ENCODE measurements around the gene VAMP8. TPM values are rescaled to one million over a fixed set of nuclear protein-coding genes. Genes with fewer than 3 reads are reported as not detected.

Gene VAMP8
- total and polyA plus RNA-seq, 9 donors, result 5.9 to 58.4 (median 24.7) TPM

DNA sequence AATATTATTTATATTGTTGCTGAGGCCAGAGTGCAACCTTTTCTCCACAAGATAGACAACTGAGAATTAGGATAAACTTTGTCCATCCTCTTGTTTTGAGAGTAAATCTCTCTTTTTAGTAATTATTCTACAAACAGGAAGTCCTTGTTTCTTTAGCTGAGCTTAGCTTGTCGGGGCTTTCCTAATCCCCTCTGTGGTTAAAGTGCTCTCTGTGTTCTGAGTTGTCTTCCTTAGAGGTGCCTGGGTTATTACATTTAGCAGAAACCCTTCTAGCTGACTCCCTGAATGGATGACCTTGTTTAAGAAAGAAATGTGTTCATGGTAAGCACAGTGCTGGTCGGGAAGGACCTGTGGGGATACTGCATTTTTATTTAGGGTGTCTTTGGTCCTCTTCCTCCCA, 51.3 kb downstream of the VAMP8 start:
- Histone ChIP-seq H3K4me3 (no peak overlapping the region), H3K27ac (no peak overlapping the region), H3K9me3 (no peaks in the 10 kb centered on the region), H3K36me3 (no peaks in the 10 kb centered on the region), H3K27me3 (no peaks in the 10 kb centered on the region), H3K4me1 (ENCODE audit: insufficient read depth) (no peaks in the 10 kb centered on the region)
- intact Hi-C loops (cut with DNase I), result no loop called here
- 64 to 80% (median 77%) methylated on average over 2 of the region's 2 CpGs for WGBS, 3 donors
- no peak for DNase-seq
- TF ChIP-seq, protein P1, sequence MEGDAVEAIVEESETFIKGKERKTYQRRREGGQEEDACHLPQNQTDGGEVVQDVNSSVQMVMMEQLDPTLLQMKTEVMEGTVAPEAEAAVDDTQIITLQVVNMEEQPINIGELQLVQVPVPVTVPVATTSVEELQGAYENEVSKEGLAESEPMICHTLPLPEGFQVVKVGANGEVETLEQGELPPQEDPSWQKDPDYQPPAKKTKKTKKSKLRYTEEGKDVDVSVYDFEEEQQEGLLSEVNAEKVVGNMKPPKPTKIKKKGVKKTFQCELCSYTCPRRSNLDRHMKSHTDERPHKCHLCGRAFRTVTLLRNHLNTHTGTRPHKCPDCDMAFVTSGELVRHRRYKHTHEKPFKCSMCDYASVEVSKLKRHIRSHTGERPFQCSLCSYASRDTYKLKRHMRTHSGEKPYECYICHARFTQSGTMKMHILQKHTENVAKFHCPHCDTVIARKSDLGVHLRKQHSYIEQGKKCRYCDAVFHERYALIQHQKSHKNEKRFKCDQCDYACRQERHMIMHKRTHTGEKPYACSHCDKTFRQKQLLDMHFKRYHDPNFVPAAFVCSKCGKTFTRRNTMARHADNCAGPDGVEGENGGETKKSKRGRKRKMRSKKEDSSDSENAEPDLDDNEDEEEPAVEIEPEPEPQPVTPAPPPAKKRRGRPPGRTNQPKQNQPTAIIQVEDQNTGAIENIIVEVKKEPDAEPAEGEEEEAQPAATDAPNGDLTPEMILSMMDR (IDR thresholded peaks at IDR 0.05), result no peak
- no peak for TF ChIP-seq POLR2A (IDR thresholded peaks at IDR 0.05)
- no peak for TF ChIP-seq EP300 (IDR thresholded peaks at IDR 0.05)

DNA sequence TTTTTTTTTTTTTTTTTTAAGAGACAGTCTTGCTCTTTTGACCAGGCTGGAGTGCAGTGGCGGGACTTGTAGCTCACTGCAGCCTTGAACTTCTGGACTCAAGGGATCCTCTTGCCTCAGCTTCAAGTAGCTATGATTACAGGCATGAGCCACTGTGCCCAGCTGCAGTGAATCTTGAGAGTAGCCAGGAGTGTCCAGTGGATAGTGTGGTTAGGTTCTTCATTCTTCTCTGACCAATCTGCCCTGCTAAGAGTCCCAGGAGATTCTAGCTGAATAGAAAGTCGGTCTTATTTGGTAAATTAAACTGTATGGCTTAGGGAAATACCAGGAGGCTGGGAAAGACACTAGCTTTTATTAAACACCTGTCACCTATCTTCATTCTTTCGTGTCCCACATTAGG, 53.9 kb downstream of the VAMP8 start:
- H3K36me3 ChIP-seq, result no peaks in the 10 kb centered on the region
- peaks cover 2% of the 10 kb centered on the region for H3K4me1 ChIP-seq (ENCODE audit: insufficient read depth)
- TF ChIP-seq EP300 (IDR thresholded peaks at IDR 0.05) (no peak), POLR2A (IDR thresholded peaks at IDR 0.05) (no peak)
- TF ChIP-seq, protein P1 (IDR thresholded peaks at IDR 0.05), result no peak
- H3K9me3 ChIP-seq, result no peaks in the 10 kb centered on the region
- intact Hi-C loops (cut with DNase I), result loop anchor here in 1 of 4 donors (10.0 kb wide), 1 partner anchor 443 kb away; no protein-coding TSS in a partner anchor
- WGBS, 3 donors, result 85 to 87% (median 87%) methylated on average over 3 of the region's 3 CpGs
- no peak overlapping the region for H3K27ac ChIP-seq
- no peak for DNase-seq
- no peak overlapping the region for H3K4me3 ChIP-seq
- no peaks in the 10 kb centered on the region for H3K27me3 ChIP-seq

Small RNAs within 50 kb of the gene (small RNA-seq; reads per million reads assigned to genes)
- gene RN7SL126P, result not detected

Other genes starting within 250 kb of the VAMP8 start
- 10 to 100 TPM; 58.5 to 86.5 (median 75.8) TPM for gene TGOLN2, start 249.6 kb upstream of the VAMP8 start, total RNA-seq
- 100 to 1,000 TPM in 1 of 2 donors, 10 to 100 TPM in 1; 43.2 to 115 TPM for gene TGOLN2, start 249.6 kb upstream of the VAMP8 start, polyA plus RNA-seq
- 10 to 100 TPM; 13.4 to 29.4 (median 25.1) TPM for gene RETSAT, start 223.1 kb upstream of the VAMP8 start, total RNA-seq
- 10 to 100 TPM; 16.2 to 24.8 TPM for gene RETSAT, start 223.1 kb upstream of the VAMP8 start, polyA plus RNA-seq
- 10 to 100 TPM; 13.0 to 23.0 (median 15.2) TPM for gene ELMOD3, start 222.8 kb upstream of the VAMP8 start, total RNA-seq
- 10 to 100 TPM; 17.6 to 21.6 TPM for gene ELMOD3, start 222.8 kb upstream of the VAMP8 start, polyA plus RNA-seq
- gene CAPG, start 167.2 kb upstream of the VAMP8 start, total RNA-seq, result 10 to 100 TPM in 6 of 7 donors, 1 to 10 TPM in 1; 6.8 to 97.8 (median 23.6) TPM
- gene CAPG, start 167.2 kb upstream of the VAMP8 start, polyA plus RNA-seq, result 10 to 100 TPM in 1 of 2 donors, 1 to 10 TPM in 1; 9.8 to 12.3 TPM
- 1 to 10 TPM in 1 of 7 donors, under 1 TPM in 2, not detected in 4; 0.35 to 1.9 (median 0.48) TPM for gene SH2D6, start 158.9 kb upstream of the VAMP8 start, total RNA-seq
- gene SH2D6, start 158.9 kb upstream of the VAMP8 start, polyA plus RNA-seq, result under 1 TPM in 1 of 2 donors, not detected in 1; 0.12 TPM
- 100 to 1,000 TPM; 128 to 766 (median 228) TPM for gene MAT2A, start 38.4 kb upstream of the VAMP8 start, total RNA-seq
- gene MAT2A, start 38.4 kb upstream of the VAMP8 start, polyA plus RNA-seq, result 100 to 1,000 TPM in 1 of 2 donors, 10 to 100 TPM in 1; 70.8 to 224 TPM
- gene GGCX, start 16.1 kb upstream of the VAMP8 start, total RNA-seq, result 10 to 100 TPM; 23.8 to 35.5 (median 33.9) TPM
- 10 to 100 TPM; 14.2 to 33.3 TPM for gene GGCX, start 16.1 kb upstream of the VAMP8 start, polyA plus RNA-seq
- 10 to 100 TPM; 25.6 to 59.1 (median 48.5) TPM for gene VAMP5, start 6.8 kb downstream of the VAMP8 start, total RNA-seq
- 10 to 100 TPM; 35.7 to 99.5 TPM for gene VAMP5, start 6.8 kb downstream of the VAMP8 start, polyA plus RNA-seq
- 100 to 1,000 TPM in 1 of 7 donors, 10 to 100 TPM in 6; 61.1 to 108 (median 93.3) TPM for gene RNF181, start 18.2 kb downstream of the VAMP8 start, total RNA-seq
- 100 to 1,000 TPM; 123 to 148 TPM for gene RNF181, start 18.2 kb downstream of the VAMP8 start, polyA plus RNA-seq
- 10 to 100 TPM; 12.5 to 27.1 (median 18.6) TPM for gene TMEM150A, start 25.1 kb downstream of the VAMP8 start, total RNA-seq
- gene TMEM150A, start 25.1 kb downstream of the VAMP8 start, polyA plus RNA-seq, result 10 to 100 TPM in 1 of 2 donors, 1 to 10 TPM in 1; 7.0 to 17.8 TPM
- 10 to 100 TPM; 14.6 to 45.4 (median 35.5) TPM for gene C2orf68, start 34.5 kb downstream of the VAMP8 start, total RNA-seq
- 10 to 100 TPM; 22.1 to 31.5 TPM for gene C2orf68, start 34.5 kb downstream of the VAMP8 start, polyA plus RNA-seq
- gene USP39, start 38.6 kb downstream of the VAMP8 start, total RNA-seq, result 10 to 100 TPM; 37.6 to 60.0 (median 42.2) TPM
- 10 to 100 TPM; 37.6 to 52.6 TPM for gene USP39, start 38.6 kb downstream of the VAMP8 start, polyA plus RNA-seq
- 10 to 100 TPM in 1 of 7 donors, 1 to 10 TPM in 3, under 1 TPM in 2, not detected in 1; 0.27 to 15.4 (median 1.1) TPM for gene SFTPB, start 90.6 kb downstream of the VAMP8 start, total RNA-seq
- gene SFTPB, start 90.6 kb downstream of the VAMP8 start, polyA plus RNA-seq, result under 1 TPM in 1 of 2 donors, not detected in 1; 0.97 TPM
- 1 to 10 TPM in 5 of 7 donors, under 1 TPM in 2; 0.46 to 5.1 (median 1.1) TPM for gene GNLY, start 116.8 kb downstream of the VAMP8 start, total RNA-seq
- 10 to 100 TPM in 1 of 2 donors, under 1 TPM in 1; 0.67 to 10.8 TPM for gene GNLY, start 116.8 kb downstream of the VAMP8 start, polyA plus RNA-seq
- 10 to 100 TPM; 10.7 to 37.7 (median 29.6) TPM for gene ATOH8, start 176.4 kb downstream of the VAMP8 start, total RNA-seq
- gene ATOH8, start 176.4 kb downstream of the VAMP8 start, polyA plus RNA-seq, result 10 to 100 TPM in 1 of 2 donors, 1 to 10 TPM in 1; 9.4 to 37.3 TPM